Spleen (tissue), 7 donors: ENCODE data around the gene B4GALT6.

Experiments used
- POLR2A ChIP-seq, 3 donors: fragments of 450-650 bp; IDR thresholded peaks; one replicate each; pipeline ENCODE4 v1.5.1; 2017; ENCODE audit warnings: antibody characterized with exemption in 3 of 3, mild to moderate bottlenecking in 1 of 3
- POLR2AphosphoS5 ChIP-seq, 3 donors: sonication (generic); formaldehyde crosslinking; IDR thresholded peaks; one replicate each; pipeline ENCODE4 v1.5.1; 2017; ENCODE audit warnings: antibody characterized with exemption in 3 of 3
- TF ChIP-seq, protein P1 (sequence below), 11 experiments: fragments of 200-600 bp in 7 of 11; fragments of 450-650 bp in 4 of 11; sonication (generic) in 4 of 11; IDR thresholded peaks in 8 of 11; conservative IDR thresholded peaks in 3 of 11; 1 replicate in 7 of 11; 2 replicates in 4 of 11; pipeline versions ENCODE4 v1.4.0 to v1.8.0; 2016 to 2021; ENCODE audit warnings: antibody characterized with exemption in 11 of 11, inconsistent platforms in 4 of 11, mild to moderate bottlenecking in 1 of 11
- donor health status: DM: no; HTN: no; CAD: no; lungs with moderate emphysema.
- donor health status: DM: no; HTN: no; CAD: no.
- donor health status: DM: no; HTN: no; CAD: no.

DNA sequence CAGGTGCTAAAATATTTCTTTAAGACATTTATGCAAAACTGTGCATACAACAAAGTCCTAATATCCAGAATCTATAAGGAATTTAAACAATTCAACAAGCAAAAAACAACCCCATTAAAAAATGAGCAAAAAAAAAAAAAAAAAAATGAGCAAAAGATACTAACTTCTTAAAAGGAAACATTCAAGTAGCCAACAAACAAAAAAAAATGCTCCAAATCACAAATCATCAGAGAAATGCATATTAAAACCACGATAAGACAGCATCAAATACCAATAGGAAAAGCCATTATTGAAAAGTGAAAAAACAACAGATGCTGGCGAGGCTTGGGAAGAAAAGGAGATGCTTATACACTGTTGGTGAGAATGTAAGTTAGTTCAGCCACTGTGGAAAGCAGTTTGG, 34.9 kb downstream of the B4GALT6 start:
- TF ChIP-seq, protein P1, sequence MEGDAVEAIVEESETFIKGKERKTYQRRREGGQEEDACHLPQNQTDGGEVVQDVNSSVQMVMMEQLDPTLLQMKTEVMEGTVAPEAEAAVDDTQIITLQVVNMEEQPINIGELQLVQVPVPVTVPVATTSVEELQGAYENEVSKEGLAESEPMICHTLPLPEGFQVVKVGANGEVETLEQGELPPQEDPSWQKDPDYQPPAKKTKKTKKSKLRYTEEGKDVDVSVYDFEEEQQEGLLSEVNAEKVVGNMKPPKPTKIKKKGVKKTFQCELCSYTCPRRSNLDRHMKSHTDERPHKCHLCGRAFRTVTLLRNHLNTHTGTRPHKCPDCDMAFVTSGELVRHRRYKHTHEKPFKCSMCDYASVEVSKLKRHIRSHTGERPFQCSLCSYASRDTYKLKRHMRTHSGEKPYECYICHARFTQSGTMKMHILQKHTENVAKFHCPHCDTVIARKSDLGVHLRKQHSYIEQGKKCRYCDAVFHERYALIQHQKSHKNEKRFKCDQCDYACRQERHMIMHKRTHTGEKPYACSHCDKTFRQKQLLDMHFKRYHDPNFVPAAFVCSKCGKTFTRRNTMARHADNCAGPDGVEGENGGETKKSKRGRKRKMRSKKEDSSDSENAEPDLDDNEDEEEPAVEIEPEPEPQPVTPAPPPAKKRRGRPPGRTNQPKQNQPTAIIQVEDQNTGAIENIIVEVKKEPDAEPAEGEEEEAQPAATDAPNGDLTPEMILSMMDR (IDR thresholded peaks at IDR 0.05 in 8 of 11, conservative IDR thresholded peaks at IDR 0.05 in 3 of 11), result no peak
- TF ChIP-seq POLR2AphosphoS5 (IDR thresholded peaks at IDR 0.05) (no peak), POLR2A (IDR thresholded peaks at IDR 0.05) (no peak)
